Measurements from ENCODE around the gene LRRK1. TPM values are rescaled to one million over a fixed set of nuclear protein-coding genes. Genes with fewer than 3 reads are reported as not detected.
A peak's percentile ranks its signal among the peaks of the same experiment; 100 is the strongest.

LRRK1 gene
- total and polyA plus RNA-seq, 8 donors = 2.3 to 73.3 (median 7.0) TPM

- peaks cover 0 to 4% (median 0%) of the 10 kb centered on the region in 4 donors for H3K9me3 ChIP-seq
- H3K4me1 ChIP-seq = peaks cover 12 to 24% (median 18%) of the 10 kb centered on the region in 4 donors
- DNase-seq = peak; percentile 91 to 93
- no peaks in the 10 kb centered on the region for H3K27me3 ChIP-seq
- peaks cover 0 to 33% (median 24%) of the 10 kb centered on the region in 4 donors for H3K36me3 ChIP-seq
- peak overlapping the region; percentile 53 to 62 (median 56) for H3K27ac ChIP-seq
- 21 to 39% (median 25%) methylated on average over 22 to 48 of the region's 48 CpGs for WGBS, 5 donors
- intact Hi-C loops (cut with DNase I; ENCODE audit: low total_unique reads) = loop anchor here (5.0 kb wide), 2 partner anchors 91 to 381 kb away; partner anchors contain the start of gene LRRK1
- no peak for TF ChIP-seq EP300 (IDR thresholded peaks at IDR 0.05)
- peak in 5 of 7 experiments; percentile 89 to 98 (median 94) for TF ChIP-seq CTCF (IDR thresholded peaks at IDR 0.05)
- peak in 1 of 3 donors; percentile 7 for TF ChIP-seq POLR2AphosphoS5 (IDR thresholded peaks at IDR 0.05)
- peak overlapping the region; percentile 45 to 59 (median 56) for H3K4me3 ChIP-seq
Measured at GRCh38 chr15:101008158-101009139, 89.3 kb downstream of the LRRK1 start.

- 60 to 86% (median 69%) methylated on average over 2 of the region's 2 CpGs; no CpG with 5 or more reads in 1 of the 5 donors for WGBS, 5 donors
- Histone ChIP-seq H3K4me3 (no peak overlapping the region), H3K4me1 (peaks cover 12 to 24% (median 18%) of the 10 kb centered on the region in 4 donors), H3K9me3 (peaks cover 0 to 4% (median 0%) of the 10 kb centered on the region in 4 donors), H3K27me3 (no peaks in the 10 kb centered on the region), H3K36me3 (peaks cover 0 to 40% (median 30%) of the 10 kb centered on the region in 4 donors), H3K27ac (no peak overlapping the region)
- no peak for DNase-seq
- intact Hi-C loops (cut with DNase I; ENCODE audit: low total_unique reads) = loop anchor here (5.0 kb wide), 2 partner anchors 92 to 382 kb away; partner anchors contain the start of gene LRRK1
- no peak for TF ChIP-seq POLR2A (IDR thresholded peaks at IDR 0.05)
- no peak for TF ChIP-seq CTCF (IDR thresholded peaks at IDR 0.05)
- TF ChIP-seq EP300 (IDR thresholded peaks at IDR 0.05) = no peak
- no peak for TF ChIP-seq POLR2AphosphoS5 (IDR thresholded peaks at IDR 0.05)
Measured at GRCh38 chr15:101009176-101009575, 90.0 kb downstream of the LRRK1 start.

- peaks cover 12 to 32% (median 18%) of the 10 kb centered on the region in 4 donors for H3K4me1 ChIP-seq
- H3K27me3 ChIP-seq = no peaks in the 10 kb centered on the region
- peaks cover 0 to 52% (median 41%) of the 10 kb centered on the region in 4 donors for H3K36me3 ChIP-seq
- no peak overlapping the region for H3K27ac ChIP-seq
- H3K4me3 ChIP-seq = no peak overlapping the region
- no peak for TF ChIP-seq EP300 (IDR thresholded peaks at IDR 0.05)
- TF ChIP-seq CTCF (IDR thresholded peaks at IDR 0.05) = no peak
- TF ChIP-seq POLR2A (IDR thresholded peaks at IDR 0.05) = no peak
- intact Hi-C loops (cut with DNase I; ENCODE audit: low total_unique reads) = loop anchor here (5.0 to 10.0 kb wide), 2 partner anchors 74 to 252 kb away; no protein-coding TSS in a partner anchor
- no peaks in the 10 kb centered on the region for H3K9me3 ChIP-seq
- 87 to 91% (median 89%) methylated on average over 6 of the region's 6 CpGs for WGBS, 5 donors
- no peak for DNase-seq
Measured at GRCh38 chr15:101010781-101011180, 91.6 kb downstream of the LRRK1 start.

Measured in stomach (tissue), 9 donors.